ENCODE measurements around the gene FAM135A.
"Not testable (repeated sequence)": the region's sequence is repeated elsewhere in the genome, so short reads cannot be mapped to it uniquely, and the experiment has no call there.

GRCh38 chr6:70552286-70552940, 139.1 kb downstream of the FAM135A start:
- TF ChIP-seq POLR2AphosphoS5 (IDR thresholded peaks at IDR 0.05; ENCODE audit: low read depth); CTCF (IDR thresholded peaks at IDR 0.05; ENCODE audit: insufficient read depth, low read length); REST (IDR thresholded peaks at IDR 0.05; ENCODE audit: insufficient replicate concordance, low read depth); GABPA (IDR thresholded peaks at IDR 0.05; ENCODE audit: low read depth): not testable (repeated sequence)

All from HL-60 (cell line).